CD8-positive, alpha-beta memory T cell (primary cell): ENCODE results near the gene NCAPG2. TPM values are rescaled to one million over a fixed set of nuclear protein-coding genes. Genes with fewer than 3 reads are reported as not detected.

Experiments used
- CTCF ChIA-PET: fragments of 350-600 bp; sonication (Branson Sonifier 250); formaldehyde crosslinking; loops from one replicate; lab custom pipeline; 2021; ENCODE audit warnings: antibody characterized with exemption; lab: Charles Lee
- POLR2A ChIA-PET: fragments of 350-600 bp; sonication (Branson Sonifier 250); formaldehyde crosslinking; loops from one replicate; lab custom pipeline; 2021; ENCODE audit warnings: antibody characterized with exemption; lab: Charles Lee
- DNase-seq, 5 donors: peaks; one replicate each; pipeline versions ENCODE4 v3.0.0 to v3.0.0-alpha.2; 2020 to 2022; ENCODE audit warnings: mixed read lengths in 1 of 5
- H3K27ac ChIP-seq: one replicate; pipeline ENCODE4 v1.7.0; 2013; ENCODE audit warnings: low read depth, mild to moderate bottlenecking, low read length, moderate library complexity
- H3K27me3 ChIP-seq: 2 replicates; pipeline ENCODE4 v1.7.0; 2013; ENCODE audit warnings: low read length, mild to moderate bottlenecking; ENCODE audit not compliant: insufficient read depth, poor library complexity, severe bottlenecking
- H3K36me3 ChIP-seq: 2 replicates; pipeline ENCODE4 v1.7.0; 2013; ENCODE audit warnings: mild to moderate bottlenecking, low read length, moderate library complexity; ENCODE audit not compliant: insufficient read depth
- H3K4me1 ChIP-seq: 2 replicates; pipeline ENCODE4 v1.7.0; 2013; ENCODE audit warnings: mild to moderate bottlenecking, low read length, moderate library complexity; ENCODE audit not compliant: insufficient read depth
- H3K4me3 ChIP-seq: 2 replicates; pipeline ENCODE4 v1.7.0; 2013; ENCODE audit warnings: mild to moderate bottlenecking, low read length
- H3K9me3 ChIP-seq: 2 replicates; pipeline ENCODE4 v1.7.0; 2013; ENCODE audit warnings: mild to moderate bottlenecking, low read length
- H3K27ac Mint-ChIP-seq, 8 donors: one replicate each; pipeline ENCODE4 v1.8.0; 2020 to 2021; ENCODE audit warnings: mixed read lengths in 8 of 8, mild to moderate bottlenecking in 6 of 8, inconsistent platforms in 3 of 8, moderate library complexity in 3 of 8
- H3K27me3 Mint-ChIP-seq, 2 donors: one replicate each; pipeline ENCODE4 v1.8.0; 2020 to 2021; ENCODE audit warnings: mixed read lengths in 2 of 2, mild to moderate bottlenecking in 1 of 2, moderate library complexity in 1 of 2
- H3K36me3 Mint-ChIP-seq, 3 donors: one replicate each; pipeline ENCODE4 v1.8.0; 2020 to 2021; ENCODE audit warnings: mixed read lengths in 3 of 3, inconsistent platforms in 1 of 3, mild to moderate bottlenecking in 1 of 3
- H3K4me1 Mint-ChIP-seq, 3 donors: one replicate each; pipeline ENCODE4 v1.8.0; 2020 to 2021; ENCODE audit warnings: mixed read lengths in 3 of 3, inconsistent platforms in 1 of 3, mild to moderate bottlenecking in 1 of 3
- H3K4me3 Mint-ChIP-seq, 7 donors: one replicate each; pipeline ENCODE4 v1.8.0; 2020 to 2021; ENCODE audit warnings: mixed read lengths in 7 of 7, mild to moderate bottlenecking in 6 of 7, moderate library complexity in 4 of 7, inconsistent platforms in 2 of 7
- H3K9me3 Mint-ChIP-seq, 5 donors: one replicate each; pipeline ENCODE4 v1.8.0; 2020 to 2022; ENCODE audit warnings: mixed read lengths in 5 of 5, mild to moderate bottlenecking in 3 of 5, moderate library complexity in 2 of 5, inconsistent platforms in 1 of 5
- polyA plus RNA-seq: library from polyadenylated mRNA; unstranded; fragments of 300-500 nt; fragmentation: Illumina TruSeq; gene quantifications from one replicate; pipeline ENCODE4 v1.2.3, GENCODE V29; 2021
- total RNA-seq, 2 experiments: library from RNA; stranded (reverse); gene quantifications; one replicate each; pipeline ENCODE4 v1.2.3, GENCODE V29; 2021

Gene NCAPG2
- total and polyA plus RNA-seq, 3 experiments from 2014 or later: 4.3 to 75.5 (median 71.4) TPM

GRCh38 chr7:158663428-158663741, 41.2 kb downstream of the NCAPG2 start:
- no peaks in the 10 kb centered on the region for H3K27me3 Mint-ChIP-seq
- peaks cover 10 to 12% (median 12%) of the 10 kb centered on the region in 3 donors for H3K4me1 Mint-ChIP-seq
- H3K9me3 Mint-ChIP-seq: no peaks in the 10 kb centered on the region
- no peaks in the 10 kb centered on the region for H3K4me1 ChIP-seq
- DNase-seq: no peak
- CTCF ChIA-PET: no interaction called here
- no peaks in the 10 kb centered on the region for H3K36me3 ChIP-seq
- H3K4me3 Mint-ChIP-seq: peak overlapping the region in 6 of 7 donors; percentile 61 to 82 (median 69)
- H3K27ac ChIP-seq: no peak overlapping the region
- POLR2A ChIA-PET: no interaction called here
- H3K27me3 ChIP-seq: no peaks in the 10 kb centered on the region
- no peaks in the 10 kb centered on the region for H3K9me3 ChIP-seq
- no peak overlapping the region for H3K4me3 ChIP-seq
- peak overlapping the region; percentile 49 to 95 (median 82) for H3K27ac Mint-ChIP-seq
- H3K36me3 Mint-ChIP-seq: peaks cover 0 to 19% (median 9%) of the 10 kb centered on the region in 3 donors

GRCh38 chr7:158662610-158663427, 41.8 kb downstream of the NCAPG2 start:
- Mint-ChIP-seq H3K27ac (peak overlapping the region; percentile 49 to 95 (median 82)), H3K9me3 (no peaks in the 10 kb centered on the region), H3K4me1 (peaks cover 10 to 12% (median 12%) of the 10 kb centered on the region in 3 donors), H3K4me3 (peak overlapping the region; percentile 52 to 82 (median 67)), H3K36me3 (peaks cover 0 to 21% (median 12%) of the 10 kb centered on the region in 3 donors), H3K27me3 (no peaks in the 10 kb centered on the region)
- ChIA-PET POLR2A (interaction anchor here (0.5 kb wide), 1 partner anchor 64 kb away, joined by 4 read pairs; no protein-coding TSS in a partner anchor), CTCF (no interaction called here)
- H3K4me3 ChIP-seq: no peak overlapping the region
- H3K4me1 ChIP-seq: no peaks in the 10 kb centered on the region
- peak in 1 of 5 donors; percentile 5 for DNase-seq
- no peaks in the 10 kb centered on the region for H3K9me3 ChIP-seq
- H3K27me3 ChIP-seq: no peaks in the 10 kb centered on the region
- no peaks in the 10 kb centered on the region for H3K36me3 ChIP-seq
- H3K27ac ChIP-seq: no peak overlapping the region

- Histone ChIP-seq H3K36me3 (no peaks in the 10 kb centered on the region), H3K4me1 (no peaks in the 10 kb centered on the region), H3K4me3 (no peak overlapping the region), H3K27me3 (no peaks in the 10 kb centered on the region), H3K27ac (no peak overlapping the region), H3K9me3 (no peaks in the 10 kb centered on the region)
- DNase-seq: no peak
- Mint-ChIP-seq H3K4me1 (peaks cover 12 to 28% (median 27%) of the 10 kb centered on the region in 3 donors), H3K36me3 (peaks cover 0 to 34% (median 10%) of the 10 kb centered on the region in 3 donors), H3K27me3 (no peaks in the 10 kb centered on the region), H3K27ac (no peak overlapping the region), H3K4me3 (no peak overlapping the region), H3K9me3 (no peaks in the 10 kb centered on the region)
- ChIA-PET POLR2A (no interaction called here), CTCF (no interaction called here)
Measured at GRCh38 chr7:158658475-158658874, 46.1 kb downstream of the NCAPG2 start.

- no peaks in the 10 kb centered on the region for H3K27me3 ChIP-seq
- H3K27ac Mint-ChIP-seq: peak overlapping the region in 2 of 8 donors; percentile 70 to 82
- peaks cover 0 to 30% (median 5%) of the 10 kb centered on the region in 3 donors for H3K36me3 Mint-ChIP-seq
- H3K9me3 Mint-ChIP-seq: no peaks in the 10 kb centered on the region
- no peak for DNase-seq
- H3K4me1 Mint-ChIP-seq: peaks cover 6 to 16% (median 15%) of the 10 kb centered on the region in 3 donors
- H3K4me1 ChIP-seq: no peaks in the 10 kb centered on the region
- peak overlapping the region in 1 of 7 donors; percentile 48 for H3K4me3 Mint-ChIP-seq
- CTCF ChIA-PET: no interaction called here
- POLR2A ChIA-PET: no interaction called here
- H3K4me3 ChIP-seq: no peak overlapping the region
- no peaks in the 10 kb centered on the region for H3K9me3 ChIP-seq
- H3K36me3 ChIP-seq: no peaks in the 10 kb centered on the region
- no peak overlapping the region for H3K27ac ChIP-seq
- no peaks in the 10 kb centered on the region for H3K27me3 Mint-ChIP-seq
Measured at GRCh38 chr7:158657189-158657746, 47.3 kb downstream of the NCAPG2 start.

GRCh38 chr7:158655931-158656441, 48.6 kb downstream of the NCAPG2 start:
- peaks cover 3 to 37% (median 14%) of the 10 kb centered on the region in 3 donors for H3K36me3 Mint-ChIP-seq
- H3K9me3 ChIP-seq: no peaks in the 10 kb centered on the region
- peak overlapping the region in 6 of 8 donors; percentile 10 to 83 (median 76) for H3K27ac Mint-ChIP-seq
- no peaks in the 10 kb centered on the region for H3K36me3 ChIP-seq
- H3K27me3 ChIP-seq: no peaks in the 10 kb centered on the region
- POLR2A ChIA-PET: no interaction called here
- peak overlapping the region in 3 of 7 donors; percentile 23 to 47 (median 37) for H3K4me3 Mint-ChIP-seq
- H3K27ac ChIP-seq: no peak overlapping the region
- peak in 2 of 5 donors; percentile 11 to 59 for DNase-seq
- H3K27me3 Mint-ChIP-seq: no peaks in the 10 kb centered on the region
- CTCF ChIA-PET: no interaction called here
- no peak overlapping the region for H3K4me3 ChIP-seq
- H3K4me1 ChIP-seq: no peaks in the 10 kb centered on the region
- H3K4me1 Mint-ChIP-seq: peaks cover 6 to 16% (median 14%) of the 10 kb centered on the region in 3 donors
- no peaks in the 10 kb centered on the region for H3K9me3 Mint-ChIP-seq

- Mint-ChIP-seq H3K4me1 (peaks cover 6 to 16% (median 14%) of the 10 kb centered on the region in 3 donors), H3K27ac (peak overlapping the region in 1 of 8 donors; percentile 74), H3K4me3 (no peak overlapping the region), H3K27me3 (no peaks in the 10 kb centered on the region), H3K9me3 (no peaks in the 10 kb centered on the region), H3K36me3 (peaks cover 3 to 37% (median 15%) of the 10 kb centered on the region in 3 donors)
- Histone ChIP-seq H3K27me3 (no peaks in the 10 kb centered on the region), H3K27ac (no peak overlapping the region), H3K4me3 (no peak overlapping the region), H3K36me3 (no peaks in the 10 kb centered on the region), H3K4me1 (no peaks in the 10 kb centered on the region), H3K9me3 (no peaks in the 10 kb centered on the region)
- ChIA-PET POLR2A (no interaction called here), CTCF (no interaction called here)
- DNase-seq: no peak
Measured at GRCh38 chr7:158655507-158655906, 49.1 kb downstream of the NCAPG2 start.

GRCh38 chr7:158651968-158652565, 52.5 kb downstream of the NCAPG2 start:
- Mint-ChIP-seq H3K4me1 (peaks cover 6 to 14% (median 14%) of the 10 kb centered on the region in 3 donors), H3K27me3 (no peaks in the 10 kb centered on the region), H3K27ac (no peak overlapping the region), H3K9me3 (no peaks in the 10 kb centered on the region), H3K36me3 (peaks cover 3 to 37% (median 14%) of the 10 kb centered on the region in 3 donors), H3K4me3 (no peak overlapping the region)
- Histone ChIP-seq H3K27ac (no peak overlapping the region), H3K4me1 (no peaks in the 10 kb centered on the region), H3K4me3 (no peak overlapping the region), H3K27me3 (no peaks in the 10 kb centered on the region), H3K36me3 (no peaks in the 10 kb centered on the region), H3K9me3 (no peaks in the 10 kb centered on the region)
- ChIA-PET POLR2A (no interaction called here), CTCF (no interaction called here)
- no peak for DNase-seq
